HepG2 (cell line): Measurements from ENCODE around the gene CCDC38. TPM values are rescaled to one million over a fixed set of nuclear protein-coding genes. Genes with fewer than 3 reads are reported as not detected.

ENCODE experiments used
- ATAC-seq: fragments of 200-7000 bp; cut with Tn5 transposase; 3 replicates; pipeline ENCODE4 v1.9.1; 2020; ENCODE audit warnings: mild to moderate bottlenecking, moderate library complexity
- BruUV-seq: library from RNA; stranded (reverse); fragments of 400-500 nt; replicated peaks from 2 replicates; lab custom pipeline; 2021; lab: Mats Ljungman, UMichigan
- CTCF ChIA-PET: fragments of 300-600 bp; formaldehyde crosslinking; extraction: SDS; loops from one replicate; lab custom pipeline; 2021; ENCODE audit warnings: low total read pairs, inconsistent platforms, low intra/inter-chr PET ratio; lab: Yijun Ruan, JAX
- POLR2A ChIA-PET: fragments of 350-600 bp; sonication (Branson Sonifier 250); formaldehyde crosslinking; loops from one replicate; lab custom pipeline; 2020; ENCODE audit warnings: antibody characterized with exemption, inconsistent platforms; lab: Yijun Ruan, JAX
- DNase-seq: peaks from one replicate; pipeline ENCODE4 v3.0.0-alpha.2; 2015; ENCODE audit warnings: low spot score
- FAIRE-seq: peaks from 3 replicates; lab custom pipeline; 2011; peaks lifted over from hg19 to GRCh38; lab: Jason Lieb, UNC
- H2AFZ ChIP-seq: one replicate; pipeline ENCODE4 v1.6.1; 2011; ENCODE audit warnings: low read length, inconsistent platforms
- H3K27ac ChIP-seq: fragments of 300-600 bp; 3 replicates; pipeline ENCODE4 v1.8.0; 2011; ENCODE audit warnings: mixed run types, mild to moderate bottlenecking, mixed read lengths, low read length, inconsistent platforms; ENCODE audit not compliant: insufficient read depth; ENCODE audit errors: extremely low read length
- H3K27me3 ChIP-seq, 2 experiments: fragments of 200-600 bp in 1 of 2; 2 replicates in 1 of 2; 3 replicates in 1 of 2; pipeline versions ENCODE4 v1.6.0 to v1.8.0; 2011; ENCODE audit warnings: low read length in 2 of 2, mild to moderate bottlenecking in 2 of 2, moderate library complexity in 2 of 2, inconsistent platforms in 1 of 2; ENCODE audit not compliant: insufficient read depth in 2 of 2, control insufficient read depth in 1 of 2
- H3K36me3 ChIP-seq, 2 experiments: fragments of 200-600 bp in 1 of 2; replicated peaks in 1 of 2; 2 replicates in 1 of 2; 3 replicates in 1 of 2; pipeline versions ENCODE4 v1.5.1 to v1.8.0; 2011; ENCODE audit warnings: low read length in 2 of 2, inconsistent platforms in 1 of 2; ENCODE audit not compliant: insufficient read depth in 2 of 2, control insufficient read depth in 1 of 2
- H3K4me1 ChIP-seq: 2 replicates; pipeline ENCODE4 v1.5.1; 2012; ENCODE audit warnings: low read length, inconsistent platforms; ENCODE audit not compliant: insufficient read depth
- H3K4me2 ChIP-seq: 2 replicates; pipeline ENCODE4 v1.6.0; 2011; ENCODE audit warnings: low read depth, low read length, inconsistent platforms
- H3K4me3 ChIP-seq, 3 experiments: fragments of 200-600 bp in 1 of 3; sonication (generic), shearing (Covaris generic) in 1 of 3; replicated peaks in 1 of 3; 2 replicates each; pipeline ENCODE4 v1.5.1; 2011 to 2016; ENCODE audit warnings: low read length in 3 of 3, inconsistent platforms in 2 of 3, low read depth in 2 of 3, mild to moderate bottlenecking in 2 of 3, control low read depth in 1 of 3, mixed read lengths in 1 of 3; ENCODE audit not compliant: insufficient read depth in 1 of 3
- H3K79me2 ChIP-seq: one replicate; pipeline ENCODE4 v1.6.1; 2011; ENCODE audit warnings: low read length, inconsistent platforms; ENCODE audit not compliant: insufficient read depth
- H3K9ac ChIP-seq: 2 replicates; pipeline ENCODE4 v1.6.0; 2011; ENCODE audit warnings: mild to moderate bottlenecking, low read depth, low read length, inconsistent platforms; ENCODE audit not compliant: insufficient read depth
- H3K9me3 ChIP-seq: 2 replicates; pipeline ENCODE4 v1.5.1; 2012; ENCODE audit warnings: mild to moderate bottlenecking, low read length
- H4K20me1 ChIP-seq: 2 replicates; pipeline ENCODE4 v1.6.0; 2011; ENCODE audit warnings: inconsistent platforms, mild to moderate bottlenecking, low read length, moderate library complexity; ENCODE audit not compliant: insufficient read depth
- AFF4 ChIP-seq: sonication (generic); formaldehyde crosslinking; IDR thresholded peaks from 2 replicates; pipeline ENCODE4 v1.4.0; 2020; ENCODE audit warnings: missing genetic modification reagents
- DR1 ChIP-seq: sonication (generic); formaldehyde crosslinking; IDR thresholded peaks from 2 replicates; pipeline ENCODE4 v1.8.0; 2021; ENCODE audit warnings: mild to moderate bottlenecking, missing genetic modification reagents, inconsistent platforms
- ELF1 ChIP-seq: sonication (generic); formaldehyde crosslinking; IDR thresholded peaks from 2 replicates; pipeline ENCODE4 v1.4.0; 2020; ENCODE audit warnings: missing genetic modification reagents
- MAFF ChIP-seq: IDR thresholded peaks from 2 replicates; pipeline ENCODE4 v1.6.1; 2011; ENCODE audit warnings: low read depth, low read length, improper control_type of control experiment
- MAFK ChIP-seq, 2 experiments: IDR thresholded peaks in 1 of 2; conservative IDR thresholded peaks in 1 of 2; 2 replicates each; pipeline ENCODE4 v1.6.1; 2011; ENCODE audit warnings: improper control_type of control experiment in 2 of 2, low read length in 2 of 2
- NCOA5 ChIP-seq: sonication (generic); formaldehyde crosslinking; IDR thresholded peaks from 2 replicates; pipeline ENCODE4 v1.4.0; 2020; ENCODE audit warnings: missing genetic modification reagents
- NFATC3 ChIP-seq: sonication (generic); formaldehyde crosslinking; IDR thresholded peaks from 2 replicates; pipeline ENCODE4 v1.5.1; 2020; ENCODE audit warnings: mild to moderate bottlenecking, missing genetic modification reagents
- PCBP2 ChIP-seq: fragments of 200-400 bp; formaldehyde crosslinking; optimal IDR thresholded peaks from 2 replicates; pipeline ENCODE3; 2018; ENCODE audit warnings: low read length, low read depth; ENCODE audit not compliant: poor library complexity, severe bottlenecking
- ZBTB34 ChIP-seq: sonication (generic); formaldehyde crosslinking; IDR thresholded peaks from 2 replicates; pipeline ENCODE4 v1.8.0; 2022; ENCODE audit warnings: mild to moderate bottlenecking, missing genetic modification reagents
- ZNF264 ChIP-seq: sonication (generic); formaldehyde crosslinking; IDR thresholded peaks from 2 replicates; pipeline ENCODE4 v1.4.0; 2020; ENCODE audit warnings: missing genetic modification reagents
- ZNF414 ChIP-seq: sonication (generic); formaldehyde crosslinking; IDR thresholded peaks from 2 replicates; pipeline ENCODE4 v1.5.0; 2020; ENCODE audit warnings: missing genetic modification reagents
- ZNF598 ChIP-seq: sonication (generic); formaldehyde crosslinking; IDR thresholded peaks from 2 replicates; pipeline ENCODE4 v1.5.1; 2020; ENCODE audit warnings: mild to moderate bottlenecking, missing genetic modification reagents, borderline replicate concordance
- ZNF710 ChIP-seq: sonication (generic); formaldehyde crosslinking; IDR thresholded peaks from 2 replicates; pipeline ENCODE4 v1.5.0; 2020; ENCODE audit warnings: mild to moderate bottlenecking, missing genetic modification reagents, borderline replicate concordance
- ZSCAN5A ChIP-seq: sonication (generic); formaldehyde crosslinking; IDR thresholded peaks from 2 replicates; pipeline ENCODE4 v1.8.0; 2022; ENCODE audit warnings: mild to moderate bottlenecking, missing genetic modification reagents, borderline replicate concordance
- WGBS: methylation state at CpG from one replicate; pipeline ENCODE4 v1.1.6; 2017; ENCODE audit warnings: low lambda C conversion rate; 5-methylcytosine and 5-hydroxymethylcytosine counted together
- in situ Hi-C: cut with HindIII; loops from 2 replicates; pipeline ENCODE4 v1.10.0; 2017; ENCODE audit warnings: low pct_unique_long_range_greater_than_20kb; ENCODE audit not compliant: extremely low pct_ligation_motif_present
- intact Hi-C: fragments of 100-400 bp; cut with micrococcal nuclease; formaldehyde crosslinking; loops from one replicate; pipeline ENCODE4 v1.10.0; 2022; ENCODE audit not compliant: unreplicated experiment
- polyA plus RNA-seq, 8 experiments: library from polyadenylated mRNA; depleted of rRNA in 3 of 8; stranded (reverse) in 7 of 8; unstranded in 1 of 8; fragments of >200 nt; fragmentation: Illumina TruSeq in 4 of 8; extraction: Trizol in 4 of 8; gene quantifications; 2 replicates each; pipeline versions ENCODE4 v1.2.1 to v1.2.3, GENCODE V29; 2011 to 2016; ENCODE audit warnings: low read depth in 4 of 8, missing spikeins in 1 of 8, mixed read lengths in 1 of 8; ENCODE audit not compliant: insufficient read depth in 1 of 8
- total RNA-seq, 5 experiments: library from RNA; depleted of rRNA; stranded (reverse); fragments of >200 nt; fragmentation: Illumina TruSeq; extraction: Trizol; gene quantifications; 2 replicates each; pipeline ENCODE4 v1.2.3, GENCODE V29; 2016; ENCODE audit warnings: low read depth in 1 of 5

The CCDC38 gene
- total and polyA plus RNA-seq, 2 of the 13 experiments (the other 11 are each of a cell fraction or from before 2014, with no cell fraction given): 0.24 to 0.32 TPM

GRCh38 chr12:95984682-95985081 lies 42.3 kb upstream of the CCDC38 start (continued):
- TF ChIP-seq ZNF710 (CRISPR knock-in tag) (no peak), ZNF264 (CRISPR knock-in tag) (no peak), ZNF598 (CRISPR knock-in tag) (no peak)

GRCh38 chr12:95982602-95983001 lies 40.2 kb upstream of the CCDC38 start:
- H4K20me1 ChIP-seq: no peaks in the 10 kb centered on the region
- intact Hi-C loops (no loop called here), in situ Hi-C loops (loop anchor here (25.0 kb wide), 1 partner anchor 395 kb away; no protein-coding TSS in a partner anchor)
- POLR2A ChIA-PET: interaction anchor here (2.3 kb wide), 1 partner anchor 13 kb away, joined by 7 read pairs; the partner anchor contains the start of gene HAL
- H3K27me3 ChIP-seq: no peaks in the 10 kb centered on the region
- DNase-seq (no peak), ATAC-seq (no peak), FAIRE-seq (no peak)
- no peak overlapping the region for H3K9ac ChIP-seq
- H3K4me2 ChIP-seq: no peak overlapping the region
- H3K36me3 ChIP-seq: no peaks in the 10 kb centered on the region
- no peak overlapping the region for H2AFZ ChIP-seq
- 100% methylated on average over 1 of the region's 1 CpG for WGBS
- H3K79me2 ChIP-seq: no peaks in the 10 kb centered on the region
- no peaks in the 10 kb centered on the region for H3K9me3 ChIP-seq
- H3K27ac ChIP-seq: no peak overlapping the region
- peaks cover 33% of the 10 kb centered on the region for H3K4me1 ChIP-seq
- H3K4me3 ChIP-seq: no peak overlapping the region
- BruUV-seq: no TSS peak
- CTCF ChIA-PET: no interaction called here
- no peak for TF ChIP-seq NCOA5 (CRISPR knock-in tag)
- no peak for TF ChIP-seq DR1 (CRISPR knock-in tag)
- no peak for TF ChIP-seq NFATC3
- TF ChIP-seq ELF1 (CRISPR knock-in tag): no peak
- TF ChIP-seq ZBTB34: no peak
- TF ChIP-seq ZSCAN5A (CRISPR knock-in tag): no peak
- no peak for TF ChIP-seq AFF4 (CRISPR knock-in tag)
- TF ChIP-seq PCBP2: no peak
- TF ChIP-seq MAFF: peak; percentile 94
- no peak for TF ChIP-seq ZNF414 (CRISPR knock-in tag)
- peak; percentile 92 to 97 for TF ChIP-seq MAFK (conservative IDR thresholded peaks at IDR 0.05 in 1 of 2, IDR thresholded peaks at IDR 0.05 in 1 of 2; ENCODE audit: low read length in 2 of 2)
